ENCODE data around the gene SIRT7.

SIRT7 gene

DNA sequence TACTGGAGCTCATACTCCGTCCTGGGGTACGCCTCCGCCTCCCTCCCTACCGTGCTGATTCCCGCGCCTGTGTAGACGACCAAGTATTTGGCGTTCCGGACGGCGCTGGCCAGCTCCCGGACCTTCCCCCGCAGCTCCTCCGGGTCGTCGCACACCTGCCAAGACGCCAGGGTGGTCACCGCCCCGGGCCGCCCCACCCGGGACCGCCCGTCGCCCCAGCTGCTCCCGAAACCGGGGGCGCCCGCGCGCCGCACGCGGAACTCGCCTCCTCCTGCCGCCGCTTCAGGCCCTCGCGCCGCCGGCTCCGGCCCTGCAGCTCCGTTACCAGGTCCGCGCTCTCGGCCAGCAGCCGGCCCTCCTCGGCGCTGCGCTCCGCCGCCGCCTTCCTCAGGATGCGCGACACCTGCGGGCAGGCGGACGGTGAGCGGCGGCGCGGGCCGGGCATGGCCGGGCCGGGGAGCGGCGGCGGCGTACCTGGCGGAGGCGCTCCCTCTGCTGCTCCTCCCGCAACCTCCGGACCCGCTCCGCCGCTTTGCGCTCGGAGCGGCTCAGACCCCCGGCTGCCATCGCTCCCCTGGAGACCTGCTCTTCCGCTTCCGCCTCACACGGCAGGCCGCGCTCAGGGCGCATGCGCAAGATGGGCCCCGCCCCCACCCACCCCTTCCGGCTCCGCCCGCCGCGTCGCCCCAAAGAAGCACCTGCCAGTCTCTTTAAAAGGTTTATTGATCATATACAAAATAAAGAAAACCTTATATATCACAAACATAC, at the start of gene SIRT7:
SIRT7 (minus strand) TSS at position 612 of the 768 bp plus-strand sequence; CDS start at position 567, 45 bp downstream.
- peak; percentile 62 for DNase-seq

- no peak for DNase-seq
Measured at GRCh38 chr17:81967244-81967532, 49.2 kb upstream of the SIRT7 start.

- peak; percentile 72 for DNase-seq
Measured at GRCh38 chr17:81966343-81967243, 48.6 kb upstream of the SIRT7 start.

GRCh38 chr17:81964081-81964849, 46.3 kb upstream of the SIRT7 start:
- no peak for DNase-seq

DNA sequence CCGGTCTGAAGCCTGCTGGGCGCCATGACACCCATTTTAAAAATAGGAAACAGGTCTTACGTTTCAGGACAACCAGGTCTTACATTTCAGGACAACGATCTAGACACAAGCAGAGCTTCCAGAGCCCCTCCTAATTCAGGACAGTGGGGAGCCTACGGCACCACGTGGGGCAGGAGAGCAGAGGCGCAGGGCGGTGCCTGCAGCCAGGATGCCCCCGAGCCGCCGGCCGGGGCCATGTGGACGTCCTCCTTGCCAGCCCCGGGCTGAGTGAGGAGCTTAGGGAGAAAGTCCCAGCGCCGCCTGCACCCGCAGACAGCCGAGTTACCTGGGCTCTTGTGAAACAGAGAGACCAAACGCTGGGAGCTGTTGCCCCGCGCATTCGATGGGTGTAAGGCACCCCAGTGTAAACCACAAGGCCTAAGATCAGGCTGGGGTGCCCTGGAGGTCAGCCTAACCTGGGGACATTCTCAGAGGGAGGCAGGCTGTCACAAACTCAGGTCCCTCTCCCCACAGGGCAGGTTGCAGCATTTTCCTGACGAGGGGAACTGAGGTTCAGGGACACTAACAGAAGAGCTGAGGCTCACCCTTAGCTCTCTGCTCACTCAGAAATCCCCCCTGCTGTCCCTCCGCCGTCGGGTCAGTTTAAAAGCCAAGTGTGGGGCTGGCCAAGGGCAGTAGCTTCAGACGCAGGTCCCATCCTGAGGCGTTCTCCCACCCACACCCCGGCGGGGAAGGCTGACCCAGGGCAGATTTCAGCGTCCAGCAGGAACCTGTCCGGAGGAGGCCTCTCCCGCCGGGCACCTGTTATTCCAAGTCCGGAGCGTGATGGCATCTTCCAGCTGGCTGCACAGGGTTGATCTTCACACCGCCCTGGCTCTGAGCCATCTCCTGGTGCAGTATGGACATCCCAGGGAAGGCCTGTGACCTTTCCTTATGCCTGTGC, 44.8 kb upstream of the SIRT7 start:
- no peak for DNase-seq

DNA sequence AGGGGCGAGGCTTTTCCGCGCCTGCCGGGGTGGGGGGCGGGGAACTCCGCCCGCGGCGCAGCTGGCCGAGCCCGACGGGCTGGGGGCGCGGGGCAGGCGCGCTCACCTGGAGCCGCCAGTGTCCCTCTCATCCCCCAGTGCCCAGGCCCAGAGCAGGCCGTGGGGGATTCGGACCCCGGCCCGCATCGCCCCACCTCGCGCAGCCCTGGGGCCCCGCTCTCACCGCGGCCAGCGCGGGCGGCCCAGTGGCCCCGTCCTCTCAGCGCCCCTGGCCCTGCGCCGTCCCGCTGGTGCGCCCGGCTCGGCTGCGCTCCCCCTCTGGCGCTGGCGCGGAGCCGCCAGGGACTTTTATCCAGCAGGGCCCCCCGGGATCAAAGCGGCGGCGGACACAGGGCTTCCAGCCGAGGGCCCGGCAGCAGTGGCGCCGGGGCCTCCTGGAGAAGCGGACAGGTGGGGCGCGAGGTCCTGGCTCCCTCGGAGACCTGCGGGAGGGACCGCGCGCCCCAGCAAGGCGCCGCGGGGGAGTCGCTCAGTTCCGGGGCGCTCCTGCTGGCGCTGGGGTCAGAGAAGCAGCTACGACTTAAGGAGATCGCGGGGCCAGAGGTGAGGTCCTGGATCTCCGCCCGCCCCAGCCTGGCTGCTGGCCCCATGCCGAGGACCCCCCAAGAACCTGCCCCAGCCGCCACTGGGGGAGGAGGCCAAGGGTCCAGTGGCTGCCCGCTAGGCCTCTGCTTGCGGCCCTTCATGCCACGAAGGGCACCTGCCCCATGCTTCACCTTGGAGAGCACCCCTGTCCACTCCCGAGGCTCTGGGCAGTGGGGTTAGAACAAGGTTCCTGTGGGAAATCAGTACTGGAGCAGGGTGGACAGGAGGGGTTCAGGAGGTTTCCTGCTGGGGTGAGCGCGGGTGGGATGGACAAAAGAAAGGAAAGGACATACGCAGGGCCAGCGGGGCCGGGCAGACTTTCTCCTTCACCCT, 43.8 kb upstream of the SIRT7 start:
- no peak for DNase-seq

DNA sequence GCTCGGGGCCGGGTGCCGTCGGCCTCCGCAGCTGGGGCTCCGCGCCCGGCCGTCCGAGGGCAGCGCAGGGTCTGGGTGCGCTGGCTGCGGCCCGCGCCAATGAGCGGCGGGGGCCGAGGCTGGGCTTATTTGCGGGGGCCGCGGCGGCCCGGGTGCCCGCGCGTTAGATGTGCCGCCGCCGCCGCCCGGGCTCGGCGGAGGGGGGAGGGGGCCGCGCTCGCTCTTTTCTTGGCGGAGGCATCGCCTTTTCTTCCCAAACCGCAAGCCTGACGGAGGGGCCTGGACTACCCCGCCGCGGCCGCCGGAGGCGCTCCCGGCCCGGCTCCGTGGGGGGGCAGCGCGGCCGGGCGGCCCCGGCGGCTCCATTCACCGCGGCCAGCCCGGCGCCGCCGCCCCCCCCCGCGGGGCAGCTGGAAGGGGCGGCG, 43.1 kb upstream of the SIRT7 start, which contains the start of gene NOTUM:
NOTUM (minus strand) TSS at position 101 of the 425 bp plus-strand sequence. CDS start 278 bp downstream, outside the sequence.
- no peak for DNase-seq

- no peak for DNase-seq
Measured at GRCh38 chr17:81960130-81960958, 42.4 kb upstream of the SIRT7 start.

DNA sequence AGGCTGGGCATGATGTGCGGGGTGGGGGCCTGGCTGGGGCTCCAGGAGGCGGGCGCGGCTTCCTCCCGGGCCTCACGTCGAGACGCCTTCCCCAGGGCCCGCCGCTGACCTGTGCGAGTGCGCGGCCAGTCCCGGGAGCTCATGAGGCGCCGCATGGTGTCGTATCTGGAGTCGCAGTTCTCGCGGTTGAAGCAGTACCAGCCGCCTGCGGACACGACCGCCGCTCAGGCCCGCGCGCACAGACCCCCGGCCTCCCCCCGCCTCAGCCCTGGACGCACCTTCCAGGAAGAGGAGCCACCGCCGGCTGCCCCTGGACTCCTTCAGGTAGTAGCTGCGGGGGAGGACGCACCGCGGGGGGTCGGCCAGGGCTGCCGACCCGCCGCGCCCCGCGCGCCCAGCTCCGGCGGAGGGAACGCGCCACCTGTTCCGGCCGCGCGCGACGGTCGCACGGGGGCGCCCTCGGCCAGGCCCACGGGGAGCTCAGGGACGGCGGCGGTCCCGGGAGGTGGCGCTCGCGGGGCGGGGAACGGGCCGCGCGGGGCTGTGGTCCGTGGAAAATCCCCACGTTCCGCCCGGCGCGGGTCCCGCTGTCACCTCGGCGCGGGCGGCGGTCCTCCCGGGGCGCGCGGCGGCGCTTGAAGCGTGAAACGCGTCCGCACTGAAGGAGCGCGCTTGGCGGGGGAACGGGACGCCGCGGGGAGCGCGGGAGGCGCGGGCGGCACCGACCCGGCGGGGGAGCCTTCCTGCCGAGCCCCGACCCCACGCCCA, 41.6 kb upstream of the SIRT7 start:
- DNase-seq: peak; percentile 25

DNA sequence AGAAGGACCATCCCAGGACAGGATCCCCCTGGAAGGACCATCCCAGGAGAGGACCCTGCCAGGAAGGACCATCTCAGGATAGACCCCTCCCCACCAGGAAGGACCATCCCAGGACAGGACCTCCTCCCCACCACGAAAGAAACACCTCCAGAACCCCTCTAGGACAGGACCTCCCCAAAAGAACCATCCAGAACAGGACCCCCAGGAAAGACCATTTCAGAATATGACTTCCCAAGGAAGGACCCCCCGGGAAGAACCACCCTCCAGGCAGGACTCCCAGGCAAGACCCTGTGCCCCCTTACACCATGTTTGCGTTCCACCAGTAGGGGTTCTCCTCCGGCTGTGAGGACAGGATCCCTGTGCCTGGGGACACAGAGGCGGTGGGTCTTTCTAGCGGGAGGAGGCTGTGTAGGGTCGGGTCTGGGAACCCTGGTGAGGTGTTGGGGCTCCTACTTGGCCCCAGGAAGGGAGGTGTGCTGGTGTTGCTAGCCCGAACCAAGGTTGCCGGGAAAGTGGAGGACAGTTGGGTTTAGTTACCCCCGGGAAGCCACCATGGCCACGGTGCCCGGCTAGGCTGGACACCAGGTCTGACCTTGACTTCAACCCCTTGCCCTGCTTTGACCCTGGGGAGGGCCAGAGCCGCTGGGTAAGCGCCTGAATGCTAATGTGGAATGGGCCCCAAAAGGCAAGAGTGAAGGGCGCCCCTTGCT, 40.8 kb upstream of the SIRT7 start:
- no peak for DNase-seq

GRCh38 chr17:81957691-81958432, 39.9 kb upstream of the SIRT7 start:
- DNase-seq: no peak

- DNase-seq: no peak
Measured at GRCh38 chr17:81956607-81957589, 38.9 kb upstream of the SIRT7 start.

GRCh38 chr17:81955756-81956544, 38.0 kb upstream of the SIRT7 start:
- no peak for DNase-seq

DNA sequence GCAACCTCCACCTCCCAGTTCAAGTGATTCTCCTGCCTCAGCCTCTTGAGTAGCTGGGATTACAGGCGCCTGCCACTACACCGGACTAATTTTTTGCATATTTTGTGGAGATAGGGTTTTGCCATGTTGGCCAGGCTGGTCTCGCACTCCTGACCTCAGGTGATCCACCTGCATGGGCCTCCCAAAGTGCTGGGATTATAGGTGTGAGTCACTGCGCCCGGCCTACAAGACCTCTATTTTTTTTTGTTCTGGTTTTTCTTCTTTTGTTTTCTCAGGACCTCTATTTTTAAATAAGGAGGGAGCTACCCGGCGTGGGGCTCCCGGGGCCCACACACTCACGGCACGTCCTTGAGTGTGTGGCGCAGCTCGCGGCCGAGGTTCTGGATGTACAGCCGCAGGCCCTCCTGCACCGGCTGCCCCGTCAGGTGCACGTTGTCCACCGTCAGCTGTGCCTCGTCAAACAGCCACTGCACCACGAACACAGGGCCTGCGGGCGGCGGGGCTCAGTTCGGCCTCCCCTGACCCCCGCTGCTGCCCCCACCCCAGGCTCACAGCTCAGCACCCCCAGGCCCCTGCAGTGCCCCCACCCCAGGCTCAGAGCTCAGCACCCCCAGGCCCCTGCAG, 37.2 kb upstream of the SIRT7 start:
- no peak for DNase-seq
